ENCODE results near the gene LRRC36. TPM values are rescaled to one million over a fixed set of nuclear protein-coding genes. Genes with fewer than 3 reads are reported as not detected.

The LRRC36 gene, protein sequence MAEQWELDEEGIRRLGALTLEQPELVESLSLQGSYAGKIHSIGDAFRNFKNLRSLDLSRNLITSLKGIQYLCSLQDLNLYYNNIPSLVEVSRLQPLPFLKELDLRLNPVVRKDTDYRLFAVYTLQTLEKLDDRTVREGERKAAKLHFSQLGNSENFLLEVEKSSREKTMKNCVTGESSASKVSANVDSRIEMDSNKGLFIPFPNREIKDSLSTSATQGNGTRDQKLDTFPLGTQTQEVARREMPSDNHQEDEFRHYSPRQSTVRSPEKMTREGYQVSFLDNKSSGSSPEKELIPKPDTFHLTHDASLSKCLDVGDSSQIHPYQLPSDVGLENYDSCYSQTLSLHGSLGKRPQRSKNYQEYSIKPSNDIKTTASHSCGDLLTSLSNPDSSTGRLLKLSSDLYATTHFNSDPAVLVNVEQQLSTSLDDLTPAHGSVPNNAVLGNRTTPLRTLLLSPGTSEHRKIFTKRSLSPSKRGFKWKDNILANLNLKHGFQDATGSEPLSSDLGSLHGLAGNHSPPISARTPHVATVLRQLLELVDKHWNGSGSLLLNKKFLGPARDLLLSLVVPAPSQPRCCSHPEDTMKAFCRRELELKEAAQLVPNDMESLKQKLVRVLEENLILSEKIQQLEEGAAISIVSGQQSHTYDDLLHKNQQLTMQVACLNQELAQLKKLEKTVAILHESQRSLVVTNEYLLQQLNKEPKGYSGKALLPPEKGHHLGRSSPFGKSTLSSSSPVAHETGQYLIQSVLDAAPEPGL
- total RNA-seq: 0.11 TPM in 1 of 2 replicates, not detected in the other

GRCh38 chr16:67326472-67327309 is at the start of gene LRRC36, which contains the start of gene KCTD19:
Gene LRRC36 (plus strand): TSS chr16:67326815. CDS start chr16:67326863, 48 bp downstream.
Gene KCTD19 (minus strand): TSS chr16:67326741. CDS start chr16:67326707, 34 bp downstream.

GRCh38 chr16:67279296-67280089 is 47.1 kb upstream of the LRRC36 start, which contains the start of gene PLEKHG4:
Gene PLEKHG4 (plus strand): TSS chr16:67279532. CDS start chr16:67280045, 513 bp downstream.

DNA sequence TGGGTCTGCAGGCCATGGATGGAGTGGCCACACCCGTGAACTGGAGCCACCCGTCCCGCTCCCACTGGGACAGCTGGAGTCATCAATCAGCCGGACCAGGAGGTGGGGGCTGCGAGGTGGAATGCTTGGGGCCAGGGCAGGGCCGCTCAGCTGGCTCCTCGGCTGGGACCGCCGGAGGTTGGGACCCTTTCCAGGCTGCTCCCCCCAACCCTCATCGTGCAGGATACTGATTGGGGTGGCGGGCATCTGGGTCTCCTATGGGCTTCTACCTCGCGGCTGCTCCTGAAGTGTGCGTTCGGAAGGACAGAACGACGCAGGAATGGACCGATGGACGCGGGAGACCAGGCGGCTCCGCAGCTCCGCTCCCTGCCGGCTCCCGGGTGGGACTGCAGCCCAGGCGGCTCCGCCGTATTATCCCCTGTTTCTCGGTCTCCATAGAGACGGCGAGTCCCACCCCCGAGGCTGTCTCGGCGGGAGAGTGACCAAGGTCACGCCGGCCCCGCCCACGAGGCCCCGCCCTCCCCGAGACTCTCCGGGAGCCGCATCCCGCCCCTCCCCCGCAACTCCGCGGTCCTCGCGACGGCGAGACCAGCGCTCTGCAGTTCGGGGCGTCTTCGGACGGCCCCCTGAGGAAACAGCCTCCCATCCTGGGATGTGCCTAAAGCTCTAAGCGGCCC is 66.6 kb downstream of the LRRC36 start, which contains the start of gene TPPP3:
TSS of gene TPPP3 (minus strand) at position 388 of the 677 bp plus-strand sequence. CDS start 2,387 bp downstream, outside the sequence.

DNA sequence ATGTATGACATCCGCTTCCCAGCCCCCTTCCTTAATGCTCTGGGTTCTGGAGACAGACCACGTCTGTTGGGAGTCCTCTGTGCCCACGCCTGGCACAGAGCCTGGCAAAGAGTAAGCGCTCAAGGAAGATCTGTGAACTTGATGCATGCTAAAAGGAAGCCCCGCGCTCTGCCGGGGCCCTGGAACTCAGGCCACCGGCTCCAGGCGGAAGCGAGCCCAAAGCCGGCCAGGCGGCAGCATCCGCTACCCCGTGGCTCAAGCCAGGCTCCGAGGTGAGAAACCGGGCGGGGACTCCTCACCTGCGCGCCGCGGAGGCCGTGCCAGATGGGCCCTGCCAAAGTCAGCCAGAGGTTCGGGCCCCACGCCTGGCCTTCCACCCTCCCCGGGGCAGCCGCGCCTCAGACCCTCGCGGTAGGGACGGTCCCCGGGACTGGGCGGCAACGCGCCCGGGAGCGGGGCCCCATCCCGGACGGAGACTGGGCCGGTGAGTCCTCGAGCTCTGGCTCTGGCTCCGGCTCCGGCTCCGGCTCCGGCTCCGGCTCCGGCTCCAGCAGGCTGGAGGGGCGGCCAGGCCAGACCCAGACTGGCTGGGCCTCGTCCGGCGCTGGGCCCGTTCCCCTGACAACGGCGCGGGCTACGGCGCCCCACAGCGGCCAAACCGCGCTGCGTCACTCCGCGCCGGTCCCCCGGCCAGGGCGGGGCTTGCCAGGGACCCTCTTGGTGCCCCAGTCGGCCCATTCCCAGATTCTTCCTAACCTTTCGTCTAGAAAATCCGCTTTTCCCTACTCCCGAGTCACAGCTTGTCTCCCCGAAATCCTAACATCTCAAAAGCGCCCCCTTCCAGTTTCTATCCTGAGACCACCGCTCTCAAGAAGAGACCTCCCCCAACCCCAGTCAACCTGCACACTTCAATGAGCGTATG is 89.5 kb downstream of the LRRC36 start, which contains the start of gene ZDHHC1:
TSS of gene ZDHHC1 (minus strand) at position 606 of the 922 bp plus-strand sequence. CDS start 8,702 bp downstream, outside the sequence.

GRCh38 chr16:67430977-67431774 is 104.6 kb downstream of the LRRC36 start, which contains the start of gene HSD11B2:
Gene HSD11B2 (plus strand): TSS chr16:67431121. CDS start chr16:67431249, 128 bp downstream.

Other genes with a start within 250 kb of the LRRC36 start
- 10.0 and 11.8 TPM in 2 replicates for gene PHAF1, start 216.9 kb upstream of the LRRC36 start, total RNA-seq
- 4.0 and 8.0 TPM in 2 replicates for gene B3GNT9, start 175.8 kb upstream of the LRRC36 start, total RNA-seq
- 14.0 and 20.4 TPM in 2 replicates for gene TRADD, start 166.9 kb upstream of the LRRC36 start, total RNA-seq
- 5.6 and 6.1 TPM in 2 replicates for gene FBXL8, start 166.9 kb upstream of the LRRC36 start, total RNA-seq
- 0.54 and 1.1 TPM in 2 replicates for gene HSF4, start 162.1 kb upstream of the LRRC36 start, total RNA-seq
- 4.0 and 4.9 TPM in 2 replicates for gene NOL3, start 156.3 kb upstream of the LRRC36 start, total RNA-seq
- 4.6 and 8.7 TPM in 2 replicates for gene MATCAP1, start 142.9 kb upstream of the LRRC36 start, total RNA-seq
- gene EXOC3L1, start 136.7 kb upstream of the LRRC36 start, total RNA-seq: 47.2 and 80.1 TPM in 2 replicates
- 46.4 and 62.6 TPM in 2 replicates for gene E2F4, start 134.7 kb upstream of the LRRC36 start, total RNA-seq
- 0.65 and 0.86 TPM in 2 replicates for gene ELMO3, start 127.7 kb upstream of the LRRC36 start, total RNA-seq
- gene TMEM208, start 99.7 kb upstream of the LRRC36 start, total RNA-seq: 25.7 and 27.7 TPM in 2 replicates
- gene FHOD1, start 79.3 kb upstream of the LRRC36 start, total RNA-seq: 11.9 and 14.4 TPM in 2 replicates
- 0.33 and 0.34 TPM in 2 replicates for gene SLC9A5, start 77.8 kb upstream of the LRRC36 start, total RNA-seq
- gene PLEKHG4, start 47.3 kb upstream of the LRRC36 start, total RNA-seq: 7.5 and 9.8 TPM in 2 replicates
- not detected in 2 replicates for gene KCTD19, start 74 bp upstream of the LRRC36 start, total RNA-seq
- 0.09 and 0.11 TPM in 2 replicates for gene TPPP3, start 66.7 kb downstream of the LRRC36 start, total RNA-seq
- gene ZDHHC1, start 89.7 kb downstream of the LRRC36 start, total RNA-seq: 4.2 and 6.0 TPM in 2 replicates
- 0.09 TPM in 1 of 2 replicates, not detected in the other for gene HSD11B2, start 104.3 kb downstream of the LRRC36 start, total RNA-seq
- gene ATP6V0D1, start 154.3 kb downstream of the LRRC36 start, total RNA-seq: 84.4 and 95.4 TPM in 2 replicates
- not detected in 2 replicates for gene AGRP, start 156.7 kb downstream of the LRRC36 start, total RNA-seq
- gene RIPOR1, start 202.0 kb downstream of the LRRC36 start, total RNA-seq: 34.5 and 37.4 TPM in 2 replicates
- gene CTCF, start 235.7 kb downstream of the LRRC36 start, total RNA-seq: 20.2 and 30.3 TPM in 2 replicates